NCI-H146 treated with DMSO at 0.1 percent for 48 hours (cell line): ENCODE results near the gene GOLT1A.
"Not testable (repeated sequence)": the region's sequence is repeated elsewhere in the genome, so short reads cannot be mapped to it uniquely, and the experiment has no call there.

Source experiments
- DNase-seq: peaks from one replicate; lab custom pipeline; 2025; ENCODE audit not compliant: unreplicated experiment; lab: John Stamatoyannopoulos, UW

Gene GOLT1A

DNA sequence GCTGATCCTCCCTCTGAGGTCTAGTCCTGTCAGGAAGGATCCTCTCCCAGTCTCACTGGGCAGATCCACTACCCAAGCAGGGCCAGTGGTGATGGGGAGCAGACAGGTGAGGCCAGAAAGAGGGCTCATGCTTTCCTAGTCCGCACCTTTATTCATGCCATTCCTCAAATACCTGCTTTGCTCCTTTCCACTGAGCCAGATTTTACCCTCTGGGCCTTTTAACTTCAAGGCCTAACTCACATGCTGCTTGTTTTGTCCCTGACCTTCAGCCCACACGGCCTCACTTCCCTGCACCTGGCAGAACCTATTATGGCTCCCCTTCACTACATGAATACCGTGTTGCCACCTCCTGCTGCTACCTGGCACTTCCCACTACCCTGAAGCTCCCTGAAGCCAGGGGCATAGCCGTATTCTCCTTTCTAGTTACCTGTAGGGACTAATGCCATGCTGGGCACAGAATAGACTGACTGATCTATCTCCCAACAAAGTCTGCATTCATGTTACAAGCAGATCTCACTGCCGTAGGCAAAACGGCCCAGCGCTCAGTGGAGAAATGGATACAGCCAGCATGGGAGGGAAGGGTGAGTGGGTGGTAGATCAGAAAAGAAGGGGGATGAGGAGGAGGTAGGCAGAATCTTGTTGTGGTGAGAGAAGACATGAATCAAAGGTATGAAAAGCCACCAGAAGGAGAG, 36.1 kb upstream of the GOLT1A start:
- no peak for DNase-seq

GRCh38 chr1:204248954-204249353, 35.2 kb upstream of the GOLT1A start:
- DNase-seq: no peak

DNA sequence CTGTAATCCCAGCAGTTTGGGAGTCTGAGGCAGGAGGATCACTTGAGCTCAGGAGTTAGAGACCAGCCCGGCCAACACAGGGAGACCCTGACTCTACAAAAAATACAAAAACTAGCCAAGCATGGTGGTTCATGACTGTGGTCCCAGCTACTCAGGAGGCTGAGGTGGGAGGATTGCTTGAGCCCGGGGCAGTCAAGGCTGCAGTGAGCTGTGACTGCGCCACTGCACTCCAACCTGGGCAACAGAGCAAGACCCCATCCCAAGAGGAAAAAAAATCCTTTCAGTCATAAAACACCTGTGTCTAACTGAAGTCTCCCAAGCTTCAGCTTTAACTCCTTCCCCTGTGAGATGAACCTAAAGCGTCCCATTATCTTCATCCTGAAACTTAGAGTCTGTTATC, 33.1 kb upstream of the GOLT1A start:
- DNase-seq: no peak

- DNase-seq: no peak
Measured at GRCh38 chr1:204242920-204243319, 29.1 kb upstream of the GOLT1A start.

GRCh38 chr1:204241914-204242313, 28.1 kb upstream of the GOLT1A start:
- DNase-seq: no peak

- DNase-seq: no peak
Measured at GRCh38 chr1:204241050-204241449, 27.3 kb upstream of the GOLT1A start.

- DNase-seq: no peak
Measured at GRCh38 chr1:204240233-204240632, 26.4 kb upstream of the GOLT1A start.

DNA sequence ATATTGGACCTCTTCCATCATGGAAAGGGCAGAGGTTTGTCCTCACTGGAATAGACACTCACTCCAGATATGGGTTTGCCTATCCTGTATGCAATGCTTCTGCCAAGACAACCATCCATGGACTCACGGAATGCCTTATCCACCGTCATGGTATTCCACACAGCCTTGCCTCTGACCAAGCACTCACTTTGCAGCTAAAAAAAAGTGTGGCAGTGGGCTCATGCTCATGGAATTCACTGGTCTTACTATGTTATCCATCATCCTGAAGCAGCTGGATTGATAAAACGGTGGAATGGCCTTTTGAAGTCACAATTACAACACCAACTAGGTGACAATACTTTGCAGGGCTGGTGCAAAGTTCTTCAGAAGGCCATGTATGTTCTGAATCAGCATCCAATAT, 25.6 kb upstream of the GOLT1A start:
- DNase-seq: not testable (repeated sequence)

DNA sequence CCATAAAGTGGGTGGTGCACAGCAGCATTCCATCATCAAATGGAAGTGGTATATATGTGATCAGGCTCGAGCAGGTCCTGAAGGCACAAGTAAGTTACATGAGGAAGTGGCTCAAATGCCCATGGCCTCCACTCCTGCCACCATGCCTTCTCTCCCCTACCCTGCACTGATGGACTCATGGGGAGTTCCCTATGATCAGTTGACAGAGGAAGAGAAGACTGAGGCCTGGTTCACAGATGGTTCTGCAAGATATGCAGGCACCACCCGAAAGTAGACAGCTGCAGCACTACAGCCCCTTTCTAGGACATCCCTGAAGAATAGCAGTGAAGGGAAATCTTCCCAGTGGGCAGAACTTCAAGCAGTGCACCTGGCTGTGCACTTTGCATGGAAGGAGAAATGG, 24.7 kb upstream of the GOLT1A start:
- DNase-seq: not testable (repeated sequence)

DNA sequence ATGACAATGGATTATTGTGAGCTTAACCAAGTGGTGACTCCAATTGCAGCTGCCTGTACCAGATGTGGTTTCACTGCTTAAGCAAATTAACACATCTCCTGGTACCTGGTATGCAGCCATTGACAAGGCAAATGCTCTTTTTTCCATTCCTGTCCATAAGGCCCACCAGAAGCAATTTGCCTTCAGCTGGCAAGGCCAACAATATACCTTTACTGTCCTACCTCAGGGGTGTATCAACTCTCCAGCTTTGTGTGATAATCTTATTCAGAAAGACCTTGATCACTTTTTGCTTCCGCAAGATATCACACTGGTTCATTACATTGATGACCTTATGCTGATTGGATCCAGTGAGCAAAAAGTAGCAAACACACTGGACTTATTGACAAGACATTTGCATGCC, 23.7 kb upstream of the GOLT1A start:
- not testable (repeated sequence) for DNase-seq

DNA sequence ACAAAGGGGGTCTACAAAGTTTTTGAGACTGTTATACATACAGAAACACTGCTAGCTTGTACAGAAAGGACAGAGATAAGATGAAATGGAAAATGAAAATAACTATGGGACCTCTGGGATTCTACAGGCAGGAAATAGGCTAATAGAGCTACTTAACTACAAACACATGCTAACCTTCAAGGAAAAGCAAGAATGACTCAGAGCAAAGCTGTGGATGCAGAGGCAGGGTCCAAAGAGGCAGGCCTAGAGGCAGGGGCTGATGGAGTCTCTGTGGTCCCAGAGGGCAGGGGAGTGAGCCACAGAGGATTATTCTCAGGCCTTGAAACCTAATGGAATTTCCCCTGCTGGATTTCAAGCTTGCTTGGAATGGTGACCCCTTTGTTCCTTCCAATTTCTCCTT, 18.7 kb upstream of the GOLT1A start:
- DNase-seq: no peak

- no peak for DNase-seq
Measured at GRCh38 chr1:204230211-204230610, 16.4 kb upstream of the GOLT1A start.

DNA sequence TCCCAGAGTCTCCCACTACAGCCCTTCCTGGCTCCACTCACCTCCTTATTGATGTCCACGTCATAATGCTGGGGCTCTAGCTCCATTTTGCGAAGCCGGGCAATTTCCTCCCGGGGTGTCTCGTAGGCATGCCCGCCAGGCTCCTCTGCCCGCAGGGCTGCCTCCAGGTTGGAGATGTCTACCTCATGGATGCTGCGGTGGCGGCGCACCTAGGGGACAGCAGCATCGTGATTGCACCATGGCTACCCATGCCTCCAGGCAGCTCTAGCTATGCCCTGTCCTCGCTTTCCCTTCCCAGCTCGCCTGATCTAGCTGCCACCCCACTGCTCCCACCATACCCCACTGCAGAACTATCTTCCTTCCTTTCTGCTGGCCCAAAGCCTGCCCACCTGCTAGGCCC, 15.1 kb upstream of the GOLT1A start:
- DNase-seq: no peak

GRCh38 chr1:204227996-204228785, 14.4 kb upstream of the GOLT1A start:
- DNase-seq: no peak

DNA sequence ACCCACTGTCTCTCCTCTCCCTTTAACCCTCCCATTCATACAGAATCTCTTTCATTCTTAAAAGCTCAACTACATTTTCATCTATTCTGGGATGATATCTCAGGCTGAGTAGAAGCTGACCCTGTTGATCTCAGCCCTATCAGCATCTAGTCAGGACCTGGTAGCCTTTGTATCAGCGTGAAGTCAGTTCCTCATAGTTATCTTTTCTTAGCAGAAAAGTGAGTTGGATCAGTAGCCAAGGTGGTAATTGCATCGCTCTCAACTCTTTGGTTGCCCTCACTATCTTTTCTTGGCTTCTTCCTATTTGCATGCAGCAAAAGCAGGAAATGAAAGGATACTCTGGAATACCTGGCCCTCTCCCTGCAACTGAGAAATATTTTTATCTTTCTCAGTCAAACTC, 13.6 kb upstream of the GOLT1A start:
- no peak for DNase-seq

GRCh38 chr1:204225841-204226735, 12.3 kb upstream of the GOLT1A start:
- DNase-seq: no peak

GRCh38 chr1:204224655-204225054, 10.9 kb upstream of the GOLT1A start:
- no peak for DNase-seq

DNA sequence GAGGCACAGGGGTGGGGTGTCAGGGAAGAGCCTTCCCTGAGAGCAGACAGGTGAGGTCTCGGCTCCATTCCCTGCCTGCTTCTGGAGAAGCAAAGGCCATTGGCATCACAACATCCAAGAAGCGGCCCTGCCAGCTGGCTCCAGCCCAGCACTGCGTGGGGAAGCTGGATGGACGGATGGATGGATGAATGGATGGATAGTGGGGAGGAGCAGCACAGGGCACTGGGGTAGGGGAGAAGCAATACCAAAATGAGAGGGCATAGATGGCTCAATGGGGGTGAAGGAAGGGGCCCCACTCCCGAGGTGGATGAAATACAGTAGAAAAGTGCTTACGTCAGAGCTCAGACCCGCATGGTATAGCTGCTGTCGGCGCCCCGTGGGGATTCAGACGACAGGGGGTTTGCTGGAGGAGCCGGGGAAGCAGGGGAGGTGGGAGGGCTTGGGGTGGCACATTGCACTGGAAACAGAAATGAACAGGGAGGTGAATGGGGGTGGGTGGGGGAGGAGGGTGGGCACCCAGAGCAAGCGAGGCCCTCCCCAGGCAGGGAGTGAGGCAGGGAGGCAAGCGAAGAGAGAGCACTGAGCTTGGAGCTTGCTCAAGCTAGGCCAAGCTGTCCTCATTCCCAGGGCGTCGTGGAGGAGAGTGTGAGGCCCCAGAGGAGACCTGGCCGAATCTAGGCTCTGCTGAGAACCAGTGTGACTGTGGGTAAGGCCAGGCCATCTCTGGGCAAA, 9.5 kb upstream of the GOLT1A start:
- DNase-seq: no peak

- DNase-seq: no peak
Measured at GRCh38 chr1:204222764-204223055, 8.9 kb upstream of the GOLT1A start.

DNA sequence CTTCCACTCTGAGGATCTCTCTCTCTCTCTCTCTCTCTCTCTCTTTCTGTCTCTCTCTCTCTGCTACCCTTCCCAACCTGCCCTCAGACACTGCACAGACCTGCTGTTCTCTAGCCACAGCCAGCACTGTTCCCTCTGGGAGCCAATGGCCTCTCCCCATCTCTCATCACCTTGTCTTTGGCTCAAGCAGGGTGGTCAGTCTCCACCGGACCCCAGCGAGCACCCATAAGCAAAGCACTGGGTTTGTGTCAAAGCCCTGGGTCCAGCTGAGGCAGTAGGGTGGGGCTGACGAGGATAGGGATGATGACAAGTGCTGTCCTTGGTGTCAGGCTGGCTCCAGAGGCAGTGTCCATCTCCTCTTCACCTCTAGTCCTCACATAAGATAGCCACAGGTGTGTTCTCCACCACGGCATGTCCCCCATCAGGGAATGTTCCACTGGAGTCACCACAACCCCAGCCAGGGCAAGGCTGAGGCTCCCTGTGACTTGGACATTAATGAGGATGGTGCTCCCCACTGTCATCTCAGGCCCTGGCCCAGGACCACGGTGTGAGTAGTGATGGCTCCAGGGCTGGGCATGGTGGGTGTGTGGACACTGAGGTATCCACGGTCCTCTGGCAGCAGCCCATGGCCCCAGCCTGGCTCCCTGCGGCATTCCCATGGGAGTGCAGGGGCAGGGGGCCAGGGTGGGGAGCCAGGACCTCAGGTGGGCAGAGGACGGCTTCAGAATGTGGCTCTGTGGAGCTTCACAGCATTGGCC, 8.4 kb upstream of the GOLT1A start:
- DNase-seq: no peak
